HUES48 (cell line): Measurements from ENCODE around the gene CHD9.
"Not testable (repeated sequence)": the region's sequence is repeated elsewhere in the genome, so short reads cannot be mapped to it uniquely, and the experiment has no call there.

Experiments
- H3K27ac ChIP-seq: one replicate; pipeline ENCODE4 v1.7.0; 2013; ENCODE audit warnings: low read depth, low read length, inconsistent platforms
- H3K27me3 ChIP-seq: 2 replicates; pipeline ENCODE4 v1.6.1; 2013; ENCODE audit warnings: mild to moderate bottlenecking, low read length; ENCODE audit not compliant: control insufficient read depth, insufficient read depth
- H3K36me3 ChIP-seq: 2 replicates; pipeline ENCODE4 v1.6.1; 2013; ENCODE audit warnings: low read length; ENCODE audit not compliant: control insufficient read depth, insufficient read depth
- H3K4me1 ChIP-seq: 2 replicates; pipeline ENCODE4 v1.6.1; 2013; ENCODE audit warnings: mild to moderate bottlenecking, low read length; ENCODE audit not compliant: control insufficient read depth, insufficient read depth
- H3K4me3 ChIP-seq: 2 replicates; pipeline ENCODE4 v1.5.1; 2013; ENCODE audit warnings: mild to moderate bottlenecking, low read depth, low read length
- H3K9ac ChIP-seq: 2 replicates; pipeline ENCODE4 v1.6.1; 2013; ENCODE audit warnings: mild to moderate bottlenecking, low read depth, low read length, moderate library complexity
- H3K9me3 ChIP-seq: 2 replicates; pipeline ENCODE4 v1.6.1; 2013; ENCODE audit warnings: low read length; ENCODE audit not compliant: control insufficient read depth, insufficient read depth

Gene CHD9

DNA sequence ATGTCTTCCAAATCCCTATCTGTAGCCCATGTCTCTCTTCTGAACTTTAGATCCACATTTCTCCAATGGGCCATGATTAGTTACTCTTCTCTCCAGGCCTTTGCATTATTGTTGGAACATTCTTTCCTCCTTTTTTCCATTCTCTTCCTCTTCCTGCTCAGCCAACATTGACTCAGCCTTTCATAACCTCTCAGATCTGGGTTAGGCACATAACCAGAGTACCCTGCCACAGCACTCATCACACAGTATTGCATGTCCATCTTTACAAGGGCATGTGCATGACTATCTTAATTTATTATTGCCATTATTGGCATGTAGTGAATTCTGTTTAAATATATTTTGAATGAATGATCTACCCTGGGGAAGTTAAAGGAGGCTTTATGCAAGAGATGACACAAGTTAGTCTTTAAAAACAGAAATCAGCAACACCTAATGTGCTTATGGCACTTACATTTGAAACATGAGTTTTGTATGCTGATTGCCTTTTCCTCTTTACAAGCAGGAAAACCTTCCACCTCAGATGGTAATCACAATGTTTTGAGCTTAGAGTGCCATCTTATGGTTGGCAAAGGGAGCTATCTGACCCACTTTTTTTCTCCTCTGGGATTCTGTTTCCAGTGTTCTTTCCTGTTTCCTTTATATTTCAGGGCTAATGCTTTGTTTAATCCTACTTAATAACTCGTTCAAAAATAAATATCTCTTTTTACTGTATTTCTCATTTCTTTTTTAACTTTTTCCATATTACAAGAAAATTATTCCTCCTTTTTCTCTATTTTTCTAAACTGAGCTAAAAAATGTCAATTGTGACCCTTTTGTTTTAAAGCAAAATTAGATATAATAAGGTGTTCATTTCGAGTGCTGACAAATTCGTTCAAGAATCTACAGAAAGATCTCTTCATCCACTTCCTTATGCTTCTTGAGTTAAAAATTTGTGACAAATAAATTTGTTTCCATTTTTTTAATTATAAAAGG is 228.5 kb downstream of the CHD9 start:
- H3K9ac ChIP-seq: no peak overlapping the region
- no peaks in the 10 kb centered on the region for H3K9me3 ChIP-seq
- no peak overlapping the region for H3K27ac ChIP-seq
- H3K36me3 ChIP-seq: peaks cover 65% of the 10 kb centered on the region
- no peak overlapping the region for H3K4me3 ChIP-seq
- no peaks in the 10 kb centered on the region for H3K27me3 ChIP-seq
- H3K4me1 ChIP-seq: no peaks in the 10 kb centered on the region

DNA sequence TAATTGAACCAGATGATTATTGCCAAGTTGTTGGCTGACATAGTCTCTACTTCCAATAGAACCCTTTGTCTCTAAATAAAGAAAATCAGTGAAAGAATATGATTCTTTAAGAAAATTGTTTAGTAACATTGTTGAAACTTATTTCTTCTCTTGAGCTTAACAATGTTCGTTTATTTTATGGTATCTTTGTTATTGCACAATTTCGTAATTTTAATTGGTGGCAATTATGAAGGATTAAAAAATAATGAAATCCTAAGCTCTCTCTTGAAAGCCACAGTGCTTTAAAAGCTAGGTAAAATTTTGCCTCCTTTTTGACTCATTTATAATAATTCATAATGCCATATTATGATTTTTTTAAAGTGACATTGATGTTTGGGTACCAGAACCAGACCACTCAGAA is 230.4 kb downstream of the CHD9 start:
- Histone ChIP-seq H3K36me3 (peaks cover 82% of the 10 kb centered on the region), H3K27ac (no peak overlapping the region), H3K27me3 (no peaks in the 10 kb centered on the region), H3K4me3 (no peak overlapping the region), H3K9ac (no peak overlapping the region), H3K4me1 (no peaks in the 10 kb centered on the region), H3K9me3 (no peaks in the 10 kb centered on the region)

DNA sequence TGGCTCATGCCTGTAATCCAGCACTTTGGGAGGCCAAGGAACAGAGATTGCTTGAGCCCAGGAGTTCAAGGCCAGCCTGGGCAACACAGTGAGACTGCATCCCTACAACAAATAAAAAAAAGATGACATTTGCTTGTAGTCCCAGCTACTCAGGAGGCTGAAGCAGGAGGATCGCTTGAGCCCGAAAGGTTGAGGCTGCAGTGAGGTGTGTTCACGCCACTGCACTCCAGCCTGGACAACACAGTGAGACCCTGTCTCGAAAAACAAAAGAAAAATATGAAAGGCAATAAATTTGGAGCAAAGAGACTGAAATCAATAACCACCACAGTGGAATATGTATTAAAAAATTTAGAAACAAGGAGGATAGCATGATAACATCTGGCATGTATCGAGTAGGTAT is 235.7 kb downstream of the CHD9 start:
- Histone ChIP-seq H3K36me3 (peaks cover 95% of the 10 kb centered on the region), H3K9ac (no peak overlapping the region), H3K27ac (no peak overlapping the region), H3K4me1 (no peaks in the 10 kb centered on the region), H3K27me3 (no peaks in the 10 kb centered on the region), H3K9me3 (no peaks in the 10 kb centered on the region), H3K4me3 (no peak overlapping the region)

DNA sequence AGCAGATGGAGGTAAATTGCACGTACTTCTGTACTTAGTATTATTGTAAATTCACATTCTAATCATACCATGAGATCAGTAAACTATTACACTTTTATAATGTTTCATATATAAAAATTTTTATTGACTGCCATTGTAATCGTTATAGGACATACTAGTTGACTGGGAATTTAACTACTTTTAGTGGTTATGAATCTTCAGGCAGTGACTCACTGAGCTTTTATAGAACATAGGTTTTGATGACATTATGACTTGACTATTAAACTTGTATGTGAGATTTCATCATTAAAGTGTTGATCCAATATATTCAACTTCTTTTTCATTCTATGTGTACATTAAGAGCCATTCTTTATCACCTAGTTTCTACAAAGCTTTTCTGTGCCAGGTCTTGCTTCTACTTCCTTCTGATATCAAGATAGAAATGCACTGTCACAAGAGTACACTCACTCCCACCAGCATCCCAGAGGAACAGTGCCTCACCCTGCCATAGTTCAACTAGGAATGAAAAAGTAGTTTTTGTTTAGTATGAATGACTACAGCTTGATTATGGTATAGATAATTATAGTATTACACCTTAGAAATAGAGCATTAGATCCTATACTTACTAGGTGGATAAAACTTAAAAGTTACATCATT is 237.1 kb downstream of the CHD9 start:
- Histone ChIP-seq H3K9ac (no peak overlapping the region), H3K9me3 (no peaks in the 10 kb centered on the region), H3K27me3 (no peaks in the 10 kb centered on the region), H3K4me3 (no peak overlapping the region), H3K27ac (no peak overlapping the region), H3K36me3 (peaks cover 93% of the 10 kb centered on the region), H3K4me1 (no peaks in the 10 kb centered on the region)

DNA sequence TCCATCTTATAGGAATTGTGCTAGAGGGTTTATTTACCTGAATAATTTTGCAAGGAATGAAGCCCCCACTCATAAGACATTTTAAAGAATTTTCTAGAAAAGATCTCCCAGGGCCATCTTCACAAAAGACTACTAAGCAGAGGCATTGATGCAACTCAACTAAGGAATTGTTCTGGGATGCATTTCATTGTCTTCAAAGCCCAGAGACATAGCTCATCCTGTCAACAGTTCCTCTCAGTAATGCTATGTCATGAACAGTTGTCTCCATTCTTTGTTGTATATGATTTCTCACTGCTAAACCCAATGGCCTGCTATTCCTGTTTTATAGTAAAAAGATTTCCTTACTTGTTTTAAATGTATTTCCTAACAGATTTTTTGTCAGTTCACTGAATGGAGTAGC is 242.7 kb downstream of the CHD9 start:
- Histone ChIP-seq H3K27ac (no peak overlapping the region), H3K9ac (no peak overlapping the region), H3K9me3 (no peaks in the 10 kb centered on the region), H3K4me1 (no peaks in the 10 kb centered on the region), H3K36me3 (peaks cover 89% of the 10 kb centered on the region), H3K4me3 (no peak overlapping the region), H3K27me3 (no peaks in the 10 kb centered on the region)

DNA sequence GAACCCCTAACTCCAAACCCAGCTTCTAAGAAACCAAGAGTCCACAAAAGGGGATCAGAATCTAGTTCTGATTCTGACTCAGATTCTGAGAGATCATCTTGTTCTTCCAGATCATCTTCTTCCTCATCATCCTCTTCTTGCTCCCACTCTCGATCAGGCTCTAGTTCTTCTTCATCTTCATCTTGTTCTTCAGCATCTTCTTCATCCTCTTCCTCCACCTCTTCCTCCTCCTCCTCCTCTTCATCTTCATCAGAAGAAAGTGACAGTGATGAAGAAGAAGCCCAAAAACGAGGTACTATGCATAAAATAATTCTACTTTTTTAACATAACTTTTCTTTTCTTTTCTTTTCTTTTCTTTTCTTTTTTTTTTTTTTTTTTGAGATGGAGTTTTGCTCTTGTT is 249.5 kb downstream of the CHD9 start:
- peaks cover 81% of the 10 kb centered on the region for H3K36me3 ChIP-seq
- H3K27me3 ChIP-seq: no peaks in the 10 kb centered on the region
- H3K4me1 ChIP-seq: no peaks in the 10 kb centered on the region
- no peaks in the 10 kb centered on the region for H3K9me3 ChIP-seq
- no peak overlapping the region for H3K9ac ChIP-seq
- no peak overlapping the region for H3K4me3 ChIP-seq
- no peak overlapping the region for H3K27ac ChIP-seq

DNA sequence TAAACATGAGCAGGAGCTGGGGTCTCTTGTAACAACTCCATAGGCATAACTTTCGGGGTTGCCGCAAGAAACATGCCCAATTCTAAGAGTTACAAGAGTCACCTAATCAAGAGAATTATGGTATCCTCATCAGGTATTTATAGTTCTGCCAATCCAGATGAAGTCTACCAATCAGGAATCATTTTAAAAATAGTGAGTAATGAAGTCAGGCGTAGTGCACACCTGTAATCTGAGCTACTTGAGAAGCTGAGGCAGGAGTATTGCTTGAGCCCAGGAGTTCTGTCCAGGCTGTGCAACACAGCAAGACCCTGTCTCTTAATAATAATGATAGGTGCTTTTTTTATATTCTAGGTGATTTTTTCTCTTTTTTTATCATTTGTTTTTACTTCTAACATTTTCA is 251.0 kb downstream of the CHD9 start:
- H3K27ac ChIP-seq: no peak overlapping the region
- peaks cover 83% of the 10 kb centered on the region for H3K36me3 ChIP-seq
- H3K27me3 ChIP-seq: no peaks in the 10 kb centered on the region
- no peak overlapping the region for H3K4me3 ChIP-seq
- H3K4me1 ChIP-seq: no peaks in the 10 kb centered on the region
- no peak overlapping the region for H3K9ac ChIP-seq
- no peaks in the 10 kb centered on the region for H3K9me3 ChIP-seq

DNA sequence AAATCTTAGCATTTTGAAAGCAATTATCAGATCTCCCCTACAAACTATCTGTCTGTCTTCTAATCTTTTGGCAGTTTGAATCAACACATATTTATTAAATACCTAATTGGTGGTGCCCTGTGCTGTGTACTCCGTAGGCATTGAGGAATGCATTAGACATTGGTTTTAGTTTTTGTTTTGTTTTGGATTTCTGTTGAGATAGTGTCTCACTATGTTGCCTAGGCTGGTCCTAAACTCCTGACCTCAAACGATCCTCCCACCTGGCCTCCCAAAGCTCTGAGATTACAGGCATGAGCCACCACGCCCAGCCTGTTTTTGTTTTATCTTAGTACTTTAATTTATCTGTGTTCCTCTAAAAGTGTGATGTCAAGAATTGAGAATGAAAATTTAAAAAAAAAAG is 254.7 kb downstream of the CHD9 start:
- Histone ChIP-seq H3K9ac (no peak overlapping the region), H3K4me3 (no peak overlapping the region), H3K9me3 (no peaks in the 10 kb centered on the region), H3K4me1 (no peaks in the 10 kb centered on the region), H3K27me3 (no peaks in the 10 kb centered on the region), H3K27ac (no peak overlapping the region), H3K36me3 (peaks cover 85% of the 10 kb centered on the region)

DNA sequence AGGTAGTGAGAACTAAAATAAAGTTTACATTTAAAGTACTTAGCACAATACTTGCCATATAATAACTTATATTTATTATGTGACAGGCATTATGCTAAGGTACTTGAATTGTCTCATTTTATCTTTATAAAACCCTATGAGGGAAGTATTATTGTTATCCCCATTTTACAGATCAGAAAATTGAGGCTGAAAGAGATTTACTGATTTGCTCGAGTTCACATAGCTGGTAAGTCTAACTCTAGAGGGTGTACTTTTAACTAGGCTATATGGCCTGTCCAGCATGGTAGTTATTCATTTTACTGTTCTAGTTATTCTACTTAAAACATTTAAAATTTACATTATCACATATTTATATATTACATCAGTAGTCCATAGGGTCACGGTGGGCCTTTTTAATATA is 266.2 kb downstream of the CHD9 start:
- Histone ChIP-seq H3K27me3 (no peaks in the 10 kb centered on the region), H3K4me3 (no peak overlapping the region), H3K9me3 (no peaks in the 10 kb centered on the region), H3K9ac (no peak overlapping the region), H3K36me3 (peaks cover 97% of the 10 kb centered on the region), H3K27ac (no peak overlapping the region), H3K4me1 (no peaks in the 10 kb centered on the region)

DNA sequence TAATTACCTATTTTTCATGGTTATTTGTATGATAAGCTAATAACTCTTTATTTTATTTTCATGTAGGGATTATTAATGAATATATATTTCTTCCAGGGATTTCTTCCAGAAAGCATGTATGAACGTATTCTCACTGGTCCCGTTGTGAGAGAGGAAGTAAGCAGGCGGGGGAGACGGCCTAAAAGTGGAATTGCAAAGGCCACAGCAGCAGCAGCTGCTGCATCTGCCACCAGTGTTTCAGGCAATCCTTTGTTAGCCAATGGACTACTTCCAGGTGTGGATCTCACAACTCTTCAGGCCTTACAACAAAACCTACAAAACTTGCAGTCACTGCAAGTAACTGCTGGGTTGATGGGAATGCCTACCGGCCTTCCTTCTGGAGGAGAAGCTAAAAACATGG is 269.1 kb downstream of the CHD9 start:
- no peaks in the 10 kb centered on the region for H3K27me3 ChIP-seq
- H3K4me1 ChIP-seq: no peaks in the 10 kb centered on the region
- H3K27ac ChIP-seq: no peak overlapping the region
- H3K9me3 ChIP-seq: no peaks in the 10 kb centered on the region
- peaks cover 72% of the 10 kb centered on the region for H3K36me3 ChIP-seq
- H3K4me3 ChIP-seq: no peak overlapping the region
- H3K9ac ChIP-seq: no peak overlapping the region

DNA sequence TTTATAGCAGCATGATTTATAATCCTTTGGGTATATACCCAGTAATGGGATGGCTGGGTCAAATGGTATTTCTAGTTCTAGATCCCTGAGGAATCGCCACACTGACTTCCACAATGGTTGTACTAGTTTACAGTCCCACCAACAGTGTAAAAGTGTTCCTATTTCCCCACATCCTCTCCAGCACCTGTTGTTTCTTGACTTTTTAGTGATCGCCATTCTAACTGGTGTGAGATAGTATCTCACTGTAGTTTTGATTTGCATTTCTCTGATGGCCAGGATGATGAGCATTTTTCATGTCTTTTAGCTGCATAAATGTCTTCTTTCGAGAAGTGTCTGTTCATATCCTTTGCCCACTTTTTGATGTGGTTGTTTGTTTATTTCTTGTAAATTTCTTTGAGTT is 276.2 kb downstream of the CHD9 start:
- H3K36me3 ChIP-seq, H3K9me3 ChIP-seq, H3K9ac ChIP-seq, H3K27ac ChIP-seq, H3K4me3 ChIP-seq, H3K27me3 ChIP-seq, H3K4me1 ChIP-seq: not testable (repeated sequence)
